HG03280 (cell line): Measurements from ENCODE around the gene CHML.
A peak's percentile ranks its signal among the peaks of the same experiment; 100 is the strongest.

Experiments used
- ATAC-seq: cut with Tn5 transposase; IDR thresholded peaks from one replicate; pipeline ENCODE4 v1.9.1; 2021; ENCODE audit warnings: mild to moderate bottlenecking, moderate library complexity; ENCODE audit not compliant: unreplicated experiment

Gene CHML

GRCh38 chr1:241646201-241646600 is 6.0 kb upstream of the CHML start:
- no peak for ATAC-seq

DNA sequence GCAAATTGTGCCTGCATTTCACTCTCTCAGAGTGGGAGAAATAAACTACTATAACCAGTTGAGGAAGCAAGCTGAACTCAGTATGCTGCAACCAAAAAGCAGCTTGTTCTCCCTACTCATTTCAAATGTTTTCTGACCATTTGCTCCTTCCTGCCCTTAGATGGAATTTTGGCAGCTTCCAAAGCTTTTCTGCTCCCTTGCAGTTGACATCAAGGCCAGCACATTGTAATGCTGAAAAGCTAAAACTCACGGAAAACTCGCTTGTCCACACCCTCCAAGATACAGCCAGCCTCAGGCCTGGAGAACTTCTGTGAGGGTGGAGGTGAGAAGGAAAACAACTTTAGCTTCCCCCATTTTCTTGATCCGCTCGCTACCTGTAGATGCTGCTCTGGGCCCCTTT is 5.0 kb upstream of the CHML start:
- ATAC-seq: no peak

DNA sequence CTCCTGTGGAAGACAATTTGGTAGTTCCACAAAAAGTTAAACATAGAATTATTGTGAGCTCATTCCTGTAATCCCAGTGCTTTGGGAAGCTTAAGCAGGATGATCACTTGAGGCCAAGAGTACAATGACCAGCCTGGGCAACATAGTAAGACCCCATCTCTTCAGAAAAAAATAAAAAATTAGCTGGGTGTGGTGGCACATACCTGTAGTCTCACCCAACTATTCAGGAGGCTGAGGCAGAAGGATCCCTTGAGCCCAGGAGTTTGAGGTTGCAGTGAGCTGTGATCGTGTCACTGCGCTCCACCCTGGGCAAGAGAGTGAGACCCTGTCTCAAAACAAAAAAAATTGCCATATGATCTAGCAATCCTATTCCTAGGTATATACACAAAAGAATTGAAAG is 4.1 kb upstream of the CHML start:
- ATAC-seq: no peak

GRCh38 chr1:241642593-241642944 is 2.4 kb upstream of the CHML start:
- no peak for ATAC-seq

GRCh38 chr1:241641773-241642592 is 1.8 kb upstream of the CHML start:
- no peak for ATAC-seq

GRCh38 chr1:241640867-241641622 is 876 bp upstream of the CHML start:
- no peak for ATAC-seq

- peak; percentile 55 for ATAC-seq
Measured at GRCh38 chr1:241639623-241640148, 483 bp downstream of the CHML start.

DNA sequence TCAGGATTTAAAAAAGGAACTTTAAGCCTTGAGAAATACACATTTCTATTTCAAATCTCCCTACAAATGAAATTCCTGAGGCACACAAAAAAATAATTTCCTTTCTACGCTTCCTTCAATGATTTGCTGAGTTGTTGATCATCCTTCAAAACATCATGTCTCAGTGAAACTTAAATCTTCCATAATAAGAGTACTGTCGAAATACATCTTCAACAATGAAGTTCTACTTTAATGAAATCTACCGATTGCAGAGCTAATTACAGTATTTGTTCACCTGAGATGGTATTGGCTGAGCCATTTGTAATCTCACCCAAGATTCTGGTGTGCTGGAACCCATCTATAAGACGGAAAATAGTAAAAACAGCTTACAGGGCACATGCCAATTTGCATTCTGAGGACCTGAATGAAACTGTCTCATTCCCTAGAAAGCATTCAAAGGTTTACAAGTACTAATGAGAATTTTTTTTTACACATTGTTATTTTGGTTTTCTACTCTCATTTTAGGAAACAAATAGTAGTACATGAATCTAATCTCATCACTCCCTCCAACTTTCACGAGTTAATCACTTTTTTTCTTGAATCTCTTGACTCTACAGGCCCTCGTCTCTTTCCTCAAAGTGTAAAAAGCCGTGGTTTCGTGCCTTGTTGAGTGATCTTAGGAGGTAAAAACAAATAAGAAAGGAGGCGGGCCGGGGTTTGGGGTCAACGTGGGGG is 1.1 kb downstream of the CHML start:
- no peak for ATAC-seq

GRCh38 chr1:241638099-241638682 is 2.0 kb downstream of the CHML start:
- ATAC-seq: no peak

GRCh38 chr1:241637604-241638003 is 2.6 kb downstream of the CHML start:
- ATAC-seq: no peak

DNA sequence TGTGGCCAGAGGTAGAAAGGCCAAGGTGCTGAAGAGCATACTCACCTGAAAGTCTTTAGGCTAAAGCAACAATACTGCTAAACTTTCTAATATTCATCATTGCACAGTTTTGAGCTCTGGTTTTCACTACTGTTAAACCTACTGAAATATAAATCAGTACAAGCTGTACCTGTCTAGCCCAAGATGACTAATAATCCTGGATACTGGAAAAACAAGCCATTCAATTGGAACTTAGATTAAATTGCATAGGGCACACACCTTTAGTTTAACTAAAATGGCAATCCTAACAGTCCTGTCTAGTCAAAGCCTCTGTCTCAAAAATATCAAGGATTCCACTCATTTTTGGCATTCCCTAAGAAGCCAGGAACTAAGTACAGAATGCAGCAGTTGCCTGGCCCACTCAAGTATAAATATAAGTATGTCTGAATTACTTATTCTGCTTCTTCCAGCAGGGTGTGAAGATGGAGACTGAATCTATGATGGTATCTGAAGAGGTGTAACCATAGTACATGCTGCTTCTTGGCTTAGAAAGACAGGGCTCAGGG is 3.1 kb downstream of the CHML start:
- ATAC-seq: no peak

GRCh38 chr1:241636291-241636690 is 3.9 kb downstream of the CHML start:
- no peak for ATAC-seq

DNA sequence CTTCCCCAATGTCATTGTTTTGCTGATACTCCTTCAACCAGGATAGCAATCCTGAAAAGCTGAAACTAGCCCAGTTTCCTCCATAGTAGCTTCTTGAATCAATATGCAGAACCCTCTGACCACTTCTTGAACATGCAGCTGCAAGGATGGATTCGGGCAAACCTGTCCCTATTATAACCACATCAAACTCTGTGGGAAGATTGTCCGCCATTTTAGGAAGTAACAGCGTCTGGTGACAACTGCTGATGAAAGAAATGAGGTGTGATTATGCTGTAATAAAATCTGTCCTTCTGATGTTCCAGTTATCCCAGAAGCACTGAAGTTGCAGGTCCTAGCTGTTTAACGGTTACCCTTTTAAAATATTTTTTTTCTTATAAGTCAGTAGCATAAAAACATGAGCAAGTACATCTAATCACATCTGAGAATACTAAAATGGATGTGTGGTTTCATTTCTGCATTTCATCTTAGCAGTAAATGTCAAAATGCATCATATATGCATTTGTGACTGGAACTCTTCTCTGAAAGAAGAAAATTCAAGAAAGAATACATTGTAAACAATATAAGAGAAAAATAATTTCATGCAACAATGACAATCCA is 4.5 kb downstream of the CHML start:
- no peak for ATAC-seq

GRCh38 chr1:241632987-241633386 is 7.2 kb downstream of the CHML start:
- no peak for ATAC-seq

GRCh38 chr1:241631674-241632073 is 8.5 kb downstream of the CHML start:
- no peak for ATAC-seq

- ATAC-seq: no peak
Measured at GRCh38 chr1:241630899-241631298, 9.3 kb downstream of the CHML start.

GRCh38 chr1:241630476-241630875 is 9.7 kb downstream of the CHML start:
- ATAC-seq: no peak

- no peak for ATAC-seq
Measured at GRCh38 chr1:241630005-241630404, 10.2 kb downstream of the CHML start.

DNA sequence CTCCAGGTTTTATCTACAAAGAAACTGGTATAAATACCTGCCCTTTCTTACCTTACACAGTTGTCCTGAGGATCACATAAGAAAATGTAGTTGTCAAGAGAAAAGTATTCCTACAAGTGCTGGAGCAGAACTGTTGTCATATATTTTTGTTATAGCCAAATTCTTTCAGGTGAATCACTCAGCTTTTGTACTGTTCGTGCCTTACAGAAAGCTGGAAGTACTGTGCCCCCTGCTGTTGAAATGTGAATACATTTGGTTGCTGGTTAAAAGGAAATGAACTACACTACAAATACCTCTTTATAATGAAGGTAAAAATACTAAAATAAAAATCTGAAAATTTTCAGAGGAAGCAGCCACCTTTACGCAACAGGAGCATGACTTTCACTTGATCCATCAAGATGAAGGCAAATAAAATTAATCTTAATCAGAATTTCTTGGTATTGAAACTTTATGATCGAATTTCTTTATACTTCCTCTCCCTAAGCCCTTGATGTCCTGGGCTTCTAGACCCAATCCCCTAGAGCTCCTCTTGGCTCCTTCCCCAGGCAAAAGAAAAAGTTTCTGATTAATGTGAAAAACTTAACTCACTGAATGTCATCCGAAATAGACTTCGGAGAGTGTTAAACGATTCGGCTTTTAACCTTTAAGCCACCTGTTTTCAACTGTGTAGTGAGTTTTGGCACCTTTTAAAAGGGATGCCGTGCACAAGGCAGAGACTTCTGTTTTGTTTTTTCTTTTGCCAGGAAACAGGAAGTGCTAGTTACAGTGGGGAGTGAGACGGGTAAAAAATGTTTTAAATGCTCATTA is 12.5 kb downstream of the CHML start:
- peak; percentile 84 for ATAC-seq

GRCh38 chr1:241624935-241625334 is 15.2 kb downstream of the CHML start:
- no peak for ATAC-seq
